ENCODE data around the gene BYSL.
A peak's percentile ranks its signal among the peaks of the same experiment; 100 is the strongest.

Gene BYSL

GRCh38 chr6:41920921-41921711 lies at the start of gene BYSL, which contains the start of gene MED20:
TSS of gene BYSL (plus strand) at chr6:41921499. CDS start at chr6:41921563, 64 bp downstream.
TSS of gene MED20 (minus strand) at chr6:41921139. CDS start at chr6:41921018, 121 bp downstream.
- peak; percentile 80 for TF ChIP-seq CTCF (conservative IDR thresholded peaks at IDR 0.05; ENCODE audit: control insufficient read depth, insufficient read depth, low read depth, low read length)
- DNase-seq (ENCODE audit: low read depth) = peak; percentile 95
- H3K4me3 ChIP-seq (ENCODE audit: control insufficient read depth, low read depth, low read length) = peak within 1 kb of the TSS; percentile 99

GRCh38 chr6:41871691-41872090 lies 49.6 kb upstream of the BYSL start:
- no peak for DNase-seq (ENCODE audit: low read depth)
- no peak for TF ChIP-seq CTCF (conservative IDR thresholded peaks at IDR 0.05; ENCODE audit: control insufficient read depth, insufficient read depth, low read depth, low read length)
- no peak overlapping the region for H3K4me3 ChIP-seq (ENCODE audit: control insufficient read depth, low read depth, low read length)

GRCh38 chr6:41872147-41872546 lies 49.2 kb upstream of the BYSL start:
- TF ChIP-seq CTCF (conservative IDR thresholded peaks at IDR 0.05; ENCODE audit: control insufficient read depth, insufficient read depth, low read depth, low read length) = no peak
- H3K4me3 ChIP-seq (ENCODE audit: control insufficient read depth, low read depth, low read length) = no peak overlapping the region
- DNase-seq (ENCODE audit: low read depth) = no peak

GRCh38 chr6:41874741-41875140 lies 46.6 kb upstream of the BYSL start:
- no peak for DNase-seq (ENCODE audit: low read depth)
- no peak for TF ChIP-seq CTCF (conservative IDR thresholded peaks at IDR 0.05; ENCODE audit: control insufficient read depth, insufficient read depth, low read depth, low read length)

GRCh38 chr6:41877051-41877680 lies 44.1 kb upstream of the BYSL start:
- no peak for DNase-seq (ENCODE audit: low read depth)
- H3K4me3 ChIP-seq (ENCODE audit: control insufficient read depth, low read depth, low read length) = no peak overlapping the region
- TF ChIP-seq CTCF (conservative IDR thresholded peaks at IDR 0.05; ENCODE audit: control insufficient read depth, insufficient read depth, low read depth, low read length) = no peak

More at GRCh38 chr6:41874741-41875140, 46.6 kb upstream of the BYSL start:
- no peak overlapping the region for H3K4me3 ChIP-seq (ENCODE audit: control insufficient read depth, low read depth, low read length)

- peak; percentile 29 for DNase-seq (ENCODE audit: low read depth)
- no peak for TF ChIP-seq CTCF (conservative IDR thresholded peaks at IDR 0.05; ENCODE audit: control insufficient read depth, insufficient read depth, low read depth, low read length)
- H3K4me3 ChIP-seq (ENCODE audit: control insufficient read depth, low read depth, low read length) = no peak overlapping the region
Measured at GRCh38 chr6:41878246-41878645, 43.1 kb upstream of the BYSL start.

Data from fibroblast of mammary gland (primary cell).